Measurements from ENCODE around the gene PARD3.

The PARD3 gene

GRCh38 chr10:34547291-34547690 is 267.8 kb downstream of the PARD3 start:
- CTCF ChIA-PET = no interaction called here
- DNase-seq (ENCODE audit: extremely low spot score) = no peak
- no peak for TF ChIP-seq SUZ12 (IDR thresholded peaks at IDR 0.05)
- TF ChIP-seq CTBP1 (IDR thresholded peaks at IDR 0.05; ENCODE audit: borderline replicate concordance) = no peak
- TF ChIP-seq HDGF (IDR thresholded peaks at IDR 0.05; ENCODE audit: borderline replicate concordance) = no peak
- TF ChIP-seq ZNF384 (IDR thresholded peaks at IDR 0.05) = no peak
- no peak for TF ChIP-seq PKNOX1 (IDR thresholded peaks at IDR 0.05)
- TF ChIP-seq FOXM1 (IDR thresholded peaks at IDR 0.05; ENCODE audit: borderline replicate concordance) = no peak
- no peak for TF ChIP-seq NFRKB (IDR thresholded peaks at IDR 0.05)
- no peak for TF ChIP-seq SP1 (IDR thresholded peaks at IDR 0.05)
- no peak for TF ChIP-seq ARNT (IDR thresholded peaks at IDR 0.05)
- POLR2A ChIA-PET = no interaction called here

- ChIA-PET POLR2A (no interaction called here), CTCF (no interaction called here)
- TF ChIP-seq LEF1 (IDR thresholded peaks at IDR 0.05; ENCODE audit: borderline replicate concordance) = no peak
- no peak for TF ChIP-seq L3MBTL2 (conservative IDR thresholded peaks at IDR 0.05)
- no peak for TF ChIP-seq HDGF (IDR thresholded peaks at IDR 0.05; ENCODE audit: borderline replicate concordance)
- no peak for TF ChIP-seq NFRKB (IDR thresholded peaks at IDR 0.05)
- TF ChIP-seq ELF4 (IDR thresholded peaks at IDR 0.05) = no peak
- no peak for DNase-seq (ENCODE audit: extremely low spot score)
Observed at GRCh38 chr10:34544400-34544799, 270.7 kb downstream of the PARD3 start.

- no peak for DNase-seq (ENCODE audit: extremely low spot score)
- no peak for TF ChIP-seq HDGF (IDR thresholded peaks at IDR 0.05; ENCODE audit: borderline replicate concordance)
- TF ChIP-seq ARNT (IDR thresholded peaks at IDR 0.05) = no peak
- POLR2A ChIA-PET = no interaction called here
- CTCF ChIA-PET = no interaction called here
Observed at GRCh38 chr10:34543716-34544115, 271.4 kb downstream of the PARD3 start.

- no peak for DNase-seq (ENCODE audit: extremely low spot score)
- ChIA-PET POLR2A (no interaction called here), CTCF (no interaction called here)
- TF ChIP-seq ELF4 (IDR thresholded peaks at IDR 0.05) = no peak
Observed at GRCh38 chr10:34540492-34540891, 274.6 kb downstream of the PARD3 start.

DNA sequence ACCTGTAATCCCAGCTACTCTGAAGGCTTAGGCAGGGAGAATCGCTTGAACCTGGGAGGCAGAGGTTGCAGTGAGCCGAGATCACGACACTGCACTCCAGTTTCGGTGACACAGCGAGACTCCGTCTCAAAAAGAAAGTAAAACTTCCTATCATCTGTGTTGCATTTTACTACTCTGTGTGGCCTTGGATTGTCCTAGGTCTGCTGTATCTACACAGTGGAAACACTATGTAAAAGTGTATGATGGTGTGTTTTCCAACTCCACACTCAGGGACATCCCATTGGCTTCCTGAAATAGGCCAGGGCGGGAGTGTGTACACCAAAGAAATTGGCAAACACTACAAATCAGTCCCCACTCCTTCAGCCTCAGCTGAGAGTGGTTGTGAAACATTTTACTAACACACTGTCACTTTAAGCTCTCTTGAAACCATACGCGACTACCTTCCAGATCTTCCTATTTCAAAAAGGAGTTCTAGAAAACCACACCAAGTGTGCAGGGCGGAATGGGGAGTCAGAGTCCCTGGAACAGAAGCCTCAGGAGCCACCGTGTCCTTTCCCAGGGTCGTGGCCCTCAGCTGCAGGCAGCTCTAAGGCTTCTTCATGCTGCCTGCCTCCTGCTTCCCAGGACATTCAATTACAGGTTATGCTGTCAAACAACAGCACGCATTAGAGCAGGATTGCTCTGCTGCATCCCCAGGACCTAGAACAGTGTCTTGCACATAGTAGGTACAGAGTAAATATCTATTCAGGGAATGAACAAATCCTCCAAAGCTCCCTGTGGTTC is 275.4 kb downstream of the PARD3 start:
- ChIA-PET POLR2A (no interaction called here), CTCF (no interaction called here)
- no peak for TF ChIP-seq CTBP1 (IDR thresholded peaks at IDR 0.05; ENCODE audit: borderline replicate concordance)
- no peak for TF ChIP-seq BHLHE40 (IDR thresholded peaks at IDR 0.05; ENCODE audit: borderline replicate concordance)
- TF ChIP-seq HDGF (IDR thresholded peaks at IDR 0.05; ENCODE audit: borderline replicate concordance) = no peak
- no peak for TF ChIP-seq PKNOX1 (IDR thresholded peaks at IDR 0.05)
- TF ChIP-seq LEF1 (IDR thresholded peaks at IDR 0.05; ENCODE audit: borderline replicate concordance) = no peak
- no peak for TF ChIP-seq TARDBP (IDR thresholded peaks at IDR 0.05)
- TF ChIP-seq SUZ12 (IDR thresholded peaks at IDR 0.05) = no peak
- no peak for DNase-seq (ENCODE audit: extremely low spot score)

DNA sequence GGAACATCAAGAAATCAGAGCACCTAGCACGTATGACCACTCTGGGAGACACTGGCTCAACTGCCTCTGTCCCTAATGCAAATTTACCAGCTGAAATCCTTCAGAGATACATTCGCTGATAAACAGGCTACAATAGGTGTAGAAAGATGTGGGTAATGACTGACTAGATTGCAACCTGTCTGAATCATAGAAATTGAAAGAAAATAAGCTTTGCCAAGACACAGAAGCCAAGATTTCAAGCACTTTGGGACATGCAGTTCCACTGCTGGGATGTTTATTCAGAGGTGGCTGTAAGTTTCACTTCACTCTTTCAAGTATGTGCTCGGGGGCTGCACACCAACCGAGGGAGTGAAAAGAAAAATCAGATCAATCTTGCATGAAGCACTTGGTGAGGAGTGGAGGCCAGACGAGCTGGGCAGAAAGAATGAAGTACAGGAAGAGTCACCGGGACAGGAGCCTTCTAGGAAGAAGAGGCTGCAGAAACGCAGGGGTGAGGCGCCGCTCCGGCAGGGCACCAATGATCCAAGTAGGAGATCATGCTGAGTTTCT is 276.7 kb downstream of the PARD3 start:
- ChIA-PET POLR2A (no interaction called here), CTCF (no interaction called here)
- DNase-seq (ENCODE audit: extremely low spot score) = no peak

More for the DNA sequence above, 276.7 kb downstream of the PARD3 start:
- TF ChIP-seq PKNOX1 (IDR thresholded peaks at IDR 0.05) = no peak
- no peak for TF ChIP-seq SUZ12 (IDR thresholded peaks at IDR 0.05)
- no peak for TF ChIP-seq CTBP1 (IDR thresholded peaks at IDR 0.05; ENCODE audit: borderline replicate concordance)
- TF ChIP-seq NFRKB (IDR thresholded peaks at IDR 0.05) = no peak
- TF ChIP-seq FOXK2 (IDR thresholded peaks at IDR 0.05) = no peak
- no peak for TF ChIP-seq SP1 (IDR thresholded peaks at IDR 0.05)
- no peak for TF ChIP-seq FOXA1 (IDR thresholded peaks at IDR 0.05)
- TF ChIP-seq HDGF (IDR thresholded peaks at IDR 0.05; ENCODE audit: borderline replicate concordance) = no peak
- TF ChIP-seq ARNT (IDR thresholded peaks at IDR 0.05) = no peak
- TF ChIP-seq ELF4 (IDR thresholded peaks at IDR 0.05) = no peak
- TF ChIP-seq LEF1 (IDR thresholded peaks at IDR 0.05; ENCODE audit: borderline replicate concordance) = no peak
- no peak for TF ChIP-seq FOXM1 (IDR thresholded peaks at IDR 0.05; ENCODE audit: borderline replicate concordance)
- no peak for TF ChIP-seq L3MBTL2 (conservative IDR thresholded peaks at IDR 0.05)
- TF ChIP-seq BHLHE40 (IDR thresholded peaks at IDR 0.05; ENCODE audit: borderline replicate concordance) = no peak
- no peak for TF ChIP-seq ZNF384 (IDR thresholded peaks at IDR 0.05)
- no peak for TF ChIP-seq TARDBP (IDR thresholded peaks at IDR 0.05)
